ENCODE data around the gene PXMP4.
A peak's percentile ranks its signal among the peaks of the same experiment; 100 is the strongest.

The PXMP4 gene

GRCh38 chr20:33687370-33687915 lies 32.7 kb downstream of the PXMP4 start:
- no peaks in the 10 kb centered on the region for H3K27me3 Mint-ChIP-seq
- no peak overlapping the region for H3K27ac Mint-ChIP-seq
- H3K9me3 Mint-ChIP-seq = no peaks in the 10 kb centered on the region
- DNase-seq = no peak
- no peak for ATAC-seq
- peaks cover 3% of the 10 kb centered on the region for H3K36me3 Mint-ChIP-seq (ENCODE audit: low read depth)
- peaks cover 69% of the 10 kb centered on the region for H3K4me1 Mint-ChIP-seq
- H3K4me3 Mint-ChIP-seq = no peak overlapping the region

GRCh38 chr20:33686984-33687366 lies 33.1 kb downstream of the PXMP4 start:
- ATAC-seq (no peak), DNase-seq (no peak)
- Mint-ChIP-seq H3K9me3 (no peaks in the 10 kb centered on the region), H3K36me3 (ENCODE audit: low read depth) (peaks cover 3% of the 10 kb centered on the region), H3K27me3 (no peaks in the 10 kb centered on the region), H3K27ac (peak overlapping the region; percentile 85), H3K4me1 (peaks cover 72% of the 10 kb centered on the region), H3K4me3 (peak overlapping the region; percentile 68)

GRCh38 chr20:33686100-33686983 lies 33.8 kb downstream of the PXMP4 start, which contains the start of gene E2F1:
Gene E2F1 (minus strand): TSS chr20:33686385. CDS start chr20:33686264, 121 bp downstream.
- Mint-ChIP-seq H3K4me1 (peaks cover 78% of the 10 kb centered on the region), H3K27me3 (no peaks in the 10 kb centered on the region), H3K9me3 (no peaks in the 10 kb centered on the region), H3K27ac (peak within 1 kb of the TSS; percentile 91), H3K36me3 (ENCODE audit: low read depth) (peaks cover 6% of the 10 kb centered on the region), H3K4me3 (peak within 1 kb of the TSS; percentile 94)
- DNase-seq (peak; percentile 97), ATAC-seq (peak; percentile 85)

- Mint-ChIP-seq H3K9me3 (no peaks in the 10 kb centered on the region), H3K36me3 (ENCODE audit: low read depth) (peaks cover 9% of the 10 kb centered on the region), H3K4me3 (peak overlapping the region; percentile 94), H3K4me1 (peaks cover 79% of the 10 kb centered on the region), H3K27ac (peak overlapping the region; percentile 91), H3K27me3 (no peaks in the 10 kb centered on the region)
- ATAC-seq (peak; percentile 51), DNase-seq (peak; percentile 78)
Measured at GRCh38 chr20:33685328-33686099, 34.6 kb downstream of the PXMP4 start.

- H3K27me3 Mint-ChIP-seq = no peaks in the 10 kb centered on the region
- peak overlapping the region; percentile 94 for H3K4me3 Mint-ChIP-seq
- ATAC-seq = no peak
- peak overlapping the region; percentile 91 for H3K27ac Mint-ChIP-seq
- peaks cover 79% of the 10 kb centered on the region for H3K4me1 Mint-ChIP-seq
- H3K36me3 Mint-ChIP-seq (ENCODE audit: low read depth) = peaks cover 9% of the 10 kb centered on the region
- DNase-seq = no peak
- H3K9me3 Mint-ChIP-seq = no peaks in the 10 kb centered on the region
Measured at GRCh38 chr20:33684533-33685327, 35.4 kb downstream of the PXMP4 start.

GRCh38 chr20:33681728-33682353 lies 38.3 kb downstream of the PXMP4 start:
- peaks cover 62% of the 10 kb centered on the region for H3K4me1 Mint-ChIP-seq
- H3K36me3 Mint-ChIP-seq (ENCODE audit: low read depth) = peaks cover 25% of the 10 kb centered on the region
- DNase-seq (no peak), ATAC-seq (peak; percentile 8)
- H3K9me3 Mint-ChIP-seq = no peaks in the 10 kb centered on the region
- peak overlapping the region; percentile 55 for H3K27ac Mint-ChIP-seq
- no peaks in the 10 kb centered on the region for H3K27me3 Mint-ChIP-seq
- no peak overlapping the region for H3K4me3 Mint-ChIP-seq

GRCh38 chr20:33681288-33681687 lies 38.8 kb downstream of the PXMP4 start:
- DNase-seq (no peak), ATAC-seq (no peak)
- H3K27ac Mint-ChIP-seq = peak overlapping the region; percentile 55
- H3K27me3 Mint-ChIP-seq = no peaks in the 10 kb centered on the region
- no peak overlapping the region for H3K4me3 Mint-ChIP-seq
- H3K36me3 Mint-ChIP-seq (ENCODE audit: low read depth) = peaks cover 28% of the 10 kb centered on the region
- peaks cover 57% of the 10 kb centered on the region for H3K4me1 Mint-ChIP-seq
- H3K9me3 Mint-ChIP-seq = no peaks in the 10 kb centered on the region

- Mint-ChIP-seq H3K27ac (no peak overlapping the region), H3K4me3 (no peak overlapping the region), H3K36me3 (ENCODE audit: low read depth) (peaks cover 28% of the 10 kb centered on the region), H3K4me1 (peaks cover 57% of the 10 kb centered on the region), H3K27me3 (no peaks in the 10 kb centered on the region), H3K9me3 (no peaks in the 10 kb centered on the region)
- ATAC-seq (no peak), DNase-seq (no peak)
Measured at GRCh38 chr20:33680686-33681085, 39.4 kb downstream of the PXMP4 start.

- H3K27ac Mint-ChIP-seq = no peak overlapping the region
- peaks cover 25% of the 10 kb centered on the region for H3K36me3 Mint-ChIP-seq (ENCODE audit: low read depth)
- peak; percentile 28 for DNase-seq
- ATAC-seq = peak; percentile 21
- H3K4me3 Mint-ChIP-seq = peak overlapping the region; percentile 29
- H3K9me3 Mint-ChIP-seq = no peaks in the 10 kb centered on the region
- no peaks in the 10 kb centered on the region for H3K27me3 Mint-ChIP-seq
- H3K4me1 Mint-ChIP-seq = peaks cover 55% of the 10 kb centered on the region
Measured at GRCh38 chr20:33679758-33680485, 40.2 kb downstream of the PXMP4 start.

GRCh38 chr20:33677991-33678702 lies 42.0 kb downstream of the PXMP4 start:
- H3K9me3 Mint-ChIP-seq = no peaks in the 10 kb centered on the region
- no peak overlapping the region for H3K27ac Mint-ChIP-seq
- peaks cover 25% of the 10 kb centered on the region for H3K36me3 Mint-ChIP-seq (ENCODE audit: low read depth)
- peaks cover 57% of the 10 kb centered on the region for H3K4me1 Mint-ChIP-seq
- H3K27me3 Mint-ChIP-seq = no peaks in the 10 kb centered on the region
- H3K4me3 Mint-ChIP-seq = no peak overlapping the region
- DNase-seq (no peak), ATAC-seq (no peak)

- no peak overlapping the region for H3K4me3 Mint-ChIP-seq
- no peak for DNase-seq
- no peak for ATAC-seq
Measured at GRCh38 chr20:33676652-33677645, 43.2 kb downstream of the PXMP4 start.

GRCh38 chr20:33676121-33676520 lies 44.0 kb downstream of the PXMP4 start:
- peaks cover 25% of the 10 kb centered on the region for H3K36me3 Mint-ChIP-seq (ENCODE audit: low read depth)
- no peak overlapping the region for H3K27ac Mint-ChIP-seq
- H3K4me1 Mint-ChIP-seq = peaks cover 40% of the 10 kb centered on the region
- ATAC-seq = no peak
- H3K27me3 Mint-ChIP-seq = no peaks in the 10 kb centered on the region
- no peak for DNase-seq
- no peaks in the 10 kb centered on the region for H3K9me3 Mint-ChIP-seq
- H3K4me3 Mint-ChIP-seq = no peak overlapping the region

More at GRCh38 chr20:33676652-33677645, 43.2 kb downstream of the PXMP4 start:
- Mint-ChIP-seq H3K36me3 (ENCODE audit: low read depth) (peaks cover 25% of the 10 kb centered on the region), H3K9me3 (no peaks in the 10 kb centered on the region), H3K27me3 (no peaks in the 10 kb centered on the region), H3K27ac (no peak overlapping the region), H3K4me1 (peaks cover 48% of the 10 kb centered on the region)
